Astrocyte of the hippocampus (primary cell): ENCODE measurements around the gene KCNG2.

Source experiments
- DNase-seq: peaks from one replicate; pipeline ENCODE4 v3.0.0; 2011; ENCODE audit warnings: low read depth, low spot score

The KCNG2 gene

GRCh38 chr18:79819064-79819967 lies 21.6 kb downstream of the KCNG2 start:
- no peak for DNase-seq

- no peak for DNase-seq
These were observed 22.2 kb downstream of the KCNG2 start for GRCh38 chr18:79819968-79820351.

GRCh38 chr18:79823120-79823519 lies 25.4 kb downstream of the KCNG2 start:
- DNase-seq: no peak

GRCh38 chr18:79825913-79826312 lies 28.2 kb downstream of the KCNG2 start:
- DNase-seq: no peak

GRCh38 chr18:79826966-79827365 lies 29.2 kb downstream of the KCNG2 start:
- no peak for DNase-seq

GRCh38 chr18:79828258-79828657 lies 30.5 kb downstream of the KCNG2 start:
- no peak for DNase-seq

GRCh38 chr18:79829136-79829854 lies 31.6 kb downstream of the KCNG2 start:
- no peak for DNase-seq

- no peak for DNase-seq
These were observed 34.4 kb downstream of the KCNG2 start for GRCh38 chr18:79832169-79832568.

GRCh38 chr18:79834834-79835233 lies 37.1 kb downstream of the KCNG2 start:
- DNase-seq: no peak

GRCh38 chr18:79841936-79842335 lies 44.2 kb downstream of the KCNG2 start:
- no peak for DNase-seq

GRCh38 chr18:79844999-79845563 lies 47.3 kb downstream of the KCNG2 start:
- DNase-seq: no peak

- DNase-seq: no peak
These were observed 49.3 kb downstream of the KCNG2 start for GRCh38 chr18:79846936-79847557.

GRCh38 chr18:79847606-79848293 lies 50.0 kb downstream of the KCNG2 start:
- DNase-seq: no peak

- no peak for DNase-seq
These were observed 50.5 kb downstream of the KCNG2 start for GRCh38 chr18:79848294-79848578.

- DNase-seq: no peak
These were observed 51.0 kb downstream of the KCNG2 start for GRCh38 chr18:79848579-79849327.

- no peak for DNase-seq
These were observed 51.8 kb downstream of the KCNG2 start for GRCh38 chr18:79849328-79850207.

GRCh38 chr18:79850731-79851130 lies 53.0 kb downstream of the KCNG2 start:
- no peak for DNase-seq

GRCh38 chr18:79851489-79851888 lies 53.8 kb downstream of the KCNG2 start:
- DNase-seq: no peak

- DNase-seq: no peak
These were observed 54.2 kb downstream of the KCNG2 start for GRCh38 chr18:79851950-79852349.
